ENCODE data around the gene CACNA1A.
"Not testable (repeated sequence)": the region's sequence is repeated elsewhere in the genome, so short reads cannot be mapped to it uniquely, and the experiment has no call there.

Gene CACNA1A

GRCh38 chr19:13187419-13187818 lies 318.9 kb downstream of the CACNA1A start:
- no peak overlapping the region for H3K4me3 ChIP-seq (ENCODE audit: low read depth, low read length)
- DNase-seq (ENCODE audit: low read depth), result no peak
- no peak for TF ChIP-seq CTCF (conservative IDR thresholded peaks at IDR 0.05; ENCODE audit: low read depth, low read length)

- not testable (repeated sequence) for DNase-seq (ENCODE audit: low read depth); H3K4me3 ChIP-seq (ENCODE audit: low read depth, low read length)
These were observed 319.6 kb downstream of the CACNA1A start for GRCh38 chr19:13186688-13187087.

- H3K4me3 ChIP-seq (ENCODE audit: low read depth, low read length); DNase-seq (ENCODE audit: low read depth): not testable (repeated sequence)
These were observed 320.3 kb downstream of the CACNA1A start for GRCh38 chr19:13185763-13186657.

GRCh38 chr19:13184926-13185325 lies 321.4 kb downstream of the CACNA1A start:
- not testable (repeated sequence) for DNase-seq (ENCODE audit: low read depth); H3K4me3 ChIP-seq (ENCODE audit: low read depth, low read length)

- H3K4me3 ChIP-seq (ENCODE audit: low read depth, low read length), result no peak overlapping the region
- peak; percentile 46 for DNase-seq (ENCODE audit: low read depth)
- TF ChIP-seq CTCF (conservative IDR thresholded peaks at IDR 0.05; ENCODE audit: low read depth, low read length), result no peak
These were observed 324.4 kb downstream of the CACNA1A start for GRCh38 chr19:13181747-13182388.

- DNase-seq (ENCODE audit: low read depth), result not testable (repeated sequence)
These were observed 328.0 kb downstream of the CACNA1A start for GRCh38 chr19:13178291-13178690.

GRCh38 chr19:13177584-13177983 lies 328.7 kb downstream of the CACNA1A start:
- not testable (repeated sequence) for DNase-seq (ENCODE audit: low read depth); H3K4me3 ChIP-seq (ENCODE audit: low read depth, low read length)

More at GRCh38 chr19:13178291-13178690, 328.0 kb downstream of the CACNA1A start:
- not testable (repeated sequence) for H3K4me3 ChIP-seq (ENCODE audit: low read depth, low read length)

- DNase-seq (ENCODE audit: low read depth), result no peak
- no peak for TF ChIP-seq CTCF (conservative IDR thresholded peaks at IDR 0.05; ENCODE audit: low read depth, low read length)
- no peak overlapping the region for H3K4me3 ChIP-seq (ENCODE audit: low read depth, low read length)
These were observed 329.9 kb downstream of the CACNA1A start for GRCh38 chr19:13176345-13176744.

- no peak for DNase-seq (ENCODE audit: low read depth)
- H3K4me3 ChIP-seq (ENCODE audit: low read depth, low read length), result no peak overlapping the region
- no peak for TF ChIP-seq CTCF (conservative IDR thresholded peaks at IDR 0.05; ENCODE audit: low read depth, low read length)
These were observed 333.0 kb downstream of the CACNA1A start for GRCh38 chr19:13173139-13173737.

Measured in choroid plexus epithelial cell (primary cell).